Psoas muscle (tissue), 8 donors: Measurements from ENCODE around the gene C10orf105. TPM values are rescaled to one million over a fixed set of nuclear protein-coding genes. Genes with fewer than 3 reads are reported as not detected.
A peak's percentile ranks its signal among the peaks of the same experiment; 100 is the strongest.

Experiments
- ATAC-seq, 4 donors: fragments of 200-7000 bp; cut with Tn5 transposase; one replicate each; pipeline ENCODE4 v1.9.1; 2020; ENCODE audit warnings: moderate library complexity in 3 of 4, mild to moderate bottlenecking in 2 of 4
- DNase-seq, 2 donors: peaks; one replicate each; pipeline ENCODE4 v3.0.0-alpha.2; 2020
- H3K27ac ChIP-seq: fragments of 200-600 bp; one replicate; pipeline ENCODE4 v1.8.0; 2022
- H3K27me3 ChIP-seq, 3 donors: fragments of 200-600 bp in 1 of 3; one replicate each; pipeline versions ENCODE4 v1.6.1 to v1.8.0; 2013 to 2022; ENCODE audit warnings: low read length in 2 of 3, mild to moderate bottlenecking in 2 of 3, moderate library complexity in 1 of 3; ENCODE audit not compliant: insufficient read depth in 3 of 3
- H3K36me3 ChIP-seq, 2 donors: fragments of 200-600 bp in 1 of 2; one replicate each; pipeline versions ENCODE4 v1.6.1 to v1.8.0; 2013 to 2022; ENCODE audit warnings: low read depth in 1 of 2, mild to moderate bottlenecking in 1 of 2, moderate library complexity in 1 of 2; ENCODE audit not compliant: insufficient read depth in 1 of 2
- H3K4me1 ChIP-seq: fragments of 200-600 bp; one replicate; pipeline ENCODE4 v1.8.0; 2022
- H3K4me3 ChIP-seq: fragments of 200-600 bp; one replicate; pipeline ENCODE4 v1.8.0; 2022; ENCODE audit warnings: mild to moderate bottlenecking
- H3K9me3 ChIP-seq: fragments of 200-600 bp; one replicate; pipeline ENCODE4 v1.8.0; 2022
- WGBS, 3 donors: extraction: QIAGEN DNeasy Blood & Tissue Kit; methylation state at CpG; one replicate each; pipeline versions ENCODE4 v1.1.6 to v1.1.7; 2013; 5-methylcytosine and 5-hydroxymethylcytosine counted together
- intact Hi-C, 2 donors: fragments of 100-400 bp; cut with DNase I; formaldehyde crosslinking; loops; one replicate each; pipeline versions ENCODE4 v1.11.0 to v1.14.2; 2022
- polyA plus RNA-seq, 3 donors: library from polyadenylated mRNA; stranded (reverse); fragments of 200-250 nt; gene quantifications; one replicate each; pipeline ENCODE4 v1.2.3, GENCODE V29; 2013
- total RNA-seq, 4 donors: library from RNA; stranded (reverse); fragmentation: NEBNext Ultra II Directional in 2 of 4; extraction: Animal tissue kit (Norgen Biotek cat#: 25700) in 2 of 4; gene quantifications; one replicate each; pipeline versions ENCODE4 v1.2.1 to v1.2.4, GENCODE V29; 2021 to 2023
- TF ChIP-seq, protein P1 (sequence below): fragments of 200-600 bp; IDR thresholded peaks from one replicate; pipeline ENCODE4 v1.8.0; 2022; ENCODE audit warnings: antibody characterized with exemption
- donor health status: healthy with polysubstance abuse.
- donor health status: DM: no; HTN: no; CAD: no; lungs with moderate emphysema.
- donor health status: Bipolar disorder and iron deficiency.
- donor health status: healthy.
- donor health status: DM: yes; HTN: yes; CAD: no.
- donor health status: DM: no; HTN: no; CAD: no.
- donor health status: DM: no; HTN: no; CAD: no.
- donor health status: DM: yes; HTN: yes; CAD: no.

C10orf105 gene
- total and polyA plus RNA-seq, 7 donors = 0.01 to 0.03 (median 0.03) TPM; not detected in 4

DNA sequence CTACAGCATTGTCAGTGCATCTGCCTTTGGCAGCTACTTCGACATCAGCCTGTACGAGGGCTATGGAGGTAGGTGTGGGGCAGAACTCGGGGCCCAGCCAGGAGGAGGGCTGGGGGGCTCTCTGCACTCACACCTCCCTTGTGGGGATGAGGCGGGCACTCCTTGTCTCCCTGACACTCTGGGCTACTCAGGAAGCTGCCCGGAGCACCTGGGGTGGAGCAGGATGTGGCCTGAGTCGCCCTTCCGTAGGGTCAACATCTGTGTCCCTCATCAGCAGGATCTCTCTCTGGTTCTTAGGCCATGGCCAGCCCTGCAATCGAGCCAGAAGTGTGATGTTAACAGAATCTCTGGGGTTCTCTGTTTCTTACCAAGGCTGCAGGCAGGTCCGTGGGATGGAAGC lies 40.2 kb downstream of the C10orf105 start:
- intact Hi-C loops = no loop called here
- H3K9me3 ChIP-seq = no peaks in the 10 kb centered on the region
- H3K4me1 ChIP-seq = no peaks in the 10 kb centered on the region
- H3K27ac ChIP-seq = no peak overlapping the region
- no peaks in the 10 kb centered on the region for H3K36me3 ChIP-seq
- H3K27me3 ChIP-seq = no peaks in the 10 kb centered on the region
- TF ChIP-seq, protein P1, sequence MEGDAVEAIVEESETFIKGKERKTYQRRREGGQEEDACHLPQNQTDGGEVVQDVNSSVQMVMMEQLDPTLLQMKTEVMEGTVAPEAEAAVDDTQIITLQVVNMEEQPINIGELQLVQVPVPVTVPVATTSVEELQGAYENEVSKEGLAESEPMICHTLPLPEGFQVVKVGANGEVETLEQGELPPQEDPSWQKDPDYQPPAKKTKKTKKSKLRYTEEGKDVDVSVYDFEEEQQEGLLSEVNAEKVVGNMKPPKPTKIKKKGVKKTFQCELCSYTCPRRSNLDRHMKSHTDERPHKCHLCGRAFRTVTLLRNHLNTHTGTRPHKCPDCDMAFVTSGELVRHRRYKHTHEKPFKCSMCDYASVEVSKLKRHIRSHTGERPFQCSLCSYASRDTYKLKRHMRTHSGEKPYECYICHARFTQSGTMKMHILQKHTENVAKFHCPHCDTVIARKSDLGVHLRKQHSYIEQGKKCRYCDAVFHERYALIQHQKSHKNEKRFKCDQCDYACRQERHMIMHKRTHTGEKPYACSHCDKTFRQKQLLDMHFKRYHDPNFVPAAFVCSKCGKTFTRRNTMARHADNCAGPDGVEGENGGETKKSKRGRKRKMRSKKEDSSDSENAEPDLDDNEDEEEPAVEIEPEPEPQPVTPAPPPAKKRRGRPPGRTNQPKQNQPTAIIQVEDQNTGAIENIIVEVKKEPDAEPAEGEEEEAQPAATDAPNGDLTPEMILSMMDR = no peak
- DNase-seq (peak in 1 of 2 donors; percentile 61), ATAC-seq (peak in 2 of 4 donors; percentile 47 to 69)
- 62 to 77% (median 72%) methylated on average over 9 of the region's 9 CpGs for WGBS, 3 donors
- no peak overlapping the region for H3K4me3 ChIP-seq

DNA sequence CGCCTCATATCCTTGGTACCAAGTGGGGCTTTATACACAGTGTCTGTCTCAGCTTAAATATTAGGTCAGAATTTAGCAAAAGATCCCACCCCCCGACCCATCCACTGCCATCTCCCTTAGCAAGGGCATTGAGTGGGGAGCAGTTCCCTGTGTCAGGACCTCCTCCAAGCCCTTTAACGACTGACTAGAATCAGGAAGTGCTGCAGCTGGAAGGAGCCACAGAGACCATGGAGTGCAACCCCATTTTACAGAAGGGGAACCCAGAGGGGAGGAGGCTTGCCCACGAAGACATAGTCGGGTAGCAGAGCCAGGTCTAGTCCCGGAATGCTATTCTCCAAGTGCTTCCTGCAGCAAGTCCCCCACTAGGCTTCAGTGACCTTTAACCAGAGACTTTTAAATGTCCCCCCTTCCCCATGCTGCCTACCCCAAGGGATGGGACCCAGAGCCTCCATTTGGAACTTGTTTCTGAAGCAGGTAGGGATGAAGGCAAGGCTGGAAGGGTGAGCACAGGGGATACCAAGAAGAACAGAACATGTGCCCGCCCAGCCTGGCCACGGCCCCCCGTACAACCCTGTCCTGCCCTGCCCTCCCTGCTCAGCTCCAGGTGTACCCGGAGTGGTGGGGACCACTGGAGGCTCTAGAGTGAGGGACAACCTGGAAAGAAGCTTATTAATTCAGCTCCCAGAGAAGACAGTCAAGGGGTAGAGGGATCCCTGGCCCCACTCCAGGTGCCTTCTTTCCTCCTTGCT lies 41.3 kb downstream of the C10orf105 start:
- no peak for ATAC-seq

GRCh38 chr10:71677261-71677660 lies 42.3 kb downstream of the C10orf105 start:
- ATAC-seq (no peak), DNase-seq (peak in 1 of 2 donors; percentile 28)
- WGBS, 3 donors = 90 to 93% (median 90%) methylated on average over 17 of the region's 17 CpGs
- H3K4me1 ChIP-seq = no peaks in the 10 kb centered on the region
- TF ChIP-seq, protein P1 = no peak
- H3K36me3 ChIP-seq = no peaks in the 10 kb centered on the region
- no peaks in the 10 kb centered on the region for H3K27me3 ChIP-seq
- intact Hi-C loops = no loop called here
- H3K9me3 ChIP-seq = no peaks in the 10 kb centered on the region
- H3K4me3 ChIP-seq = no peak overlapping the region
- H3K27ac ChIP-seq = no peak overlapping the region

More for the DNA sequence above, 41.3 kb downstream of the C10orf105 start:
- no peaks in the 10 kb centered on the region for H3K27me3 ChIP-seq
- H3K27ac ChIP-seq = no peak overlapping the region
- no peaks in the 10 kb centered on the region for H3K9me3 ChIP-seq
- no peaks in the 10 kb centered on the region for H3K36me3 ChIP-seq
- WGBS, 3 donors = 77 to 81% (median 80%) methylated on average over 10 of the region's 10 CpGs
- TF ChIP-seq, protein P1 = no peak
- H3K4me1 ChIP-seq = no peaks in the 10 kb centered on the region
- intact Hi-C loops = no loop called here
- DNase-seq = peak in 1 of 2 donors; percentile 52
- no peak overlapping the region for H3K4me3 ChIP-seq

GRCh38 chr10:71675295-71675970 lies 44.1 kb downstream of the C10orf105 start:
- no peaks in the 10 kb centered on the region for H3K36me3 ChIP-seq
- TF ChIP-seq, protein P1 = no peak
- no peaks in the 10 kb centered on the region for H3K9me3 ChIP-seq
- 94 to 98% (median 97%) methylated on average over 6 of the region's 6 CpGs for WGBS, 3 donors
- no peak overlapping the region for H3K27ac ChIP-seq
- H3K4me1 ChIP-seq = no peaks in the 10 kb centered on the region
- no peak for ATAC-seq
- no peaks in the 10 kb centered on the region for H3K27me3 ChIP-seq
- DNase-seq = peak in 1 of 2 donors; percentile 15
- H3K4me3 ChIP-seq = no peak overlapping the region
- intact Hi-C loops = no loop called here
